Right lobe of liver (tissue), 6 donors: ENCODE measurements around the gene NOP16. TPM values are rescaled to one million over a fixed set of nuclear protein-coding genes. Genes with fewer than 3 reads are reported as not detected.

Source experiments
- ATAC-seq, 4 donors: fragments of 200-7000 bp; cut with Tn5 transposase; one replicate each; pipeline ENCODE4 v1.9.1; 2020; ENCODE audit warnings: mild to moderate bottlenecking in 4 of 4, moderate library complexity in 4 of 4
- DNase-seq, 3 donors: peaks; one replicate each; pipeline ENCODE4 v3.0.0-alpha.2; 2020
- H3K27ac ChIP-seq, 3 donors: fragments of 200-600 bp; one replicate each; pipeline ENCODE4 v1.8.0; 2022
- H3K27me3 ChIP-seq, 2 donors: fragments of 200-600 bp; one replicate each; pipeline ENCODE4 v1.8.0; 2022
- H3K36me3 ChIP-seq, 4 donors: fragments of 200-600 bp; sonication (generic) in 1 of 4; one replicate each; pipeline versions ENCODE4 v1.5.1 to v1.8.0; 2017 to 2022; ENCODE audit warnings: control low read depth in 1 of 4
- H3K4me1 ChIP-seq, 4 donors: fragments of 200-600 bp; sonication (generic) in 1 of 4; one replicate each; pipeline versions ENCODE4 v1.5.1 to v1.8.0; 2017 to 2022; ENCODE audit warnings: control low read depth in 1 of 4
- H3K4me3 ChIP-seq, 3 donors: fragments of 200-600 bp; one replicate each; pipeline ENCODE4 v1.8.0; 2022
- H3K9me3 ChIP-seq, 4 donors: fragments of 200-600 bp; sonication (generic) in 1 of 4; one replicate each; pipeline versions ENCODE4 v1.5.1 to v1.8.0; 2017 to 2022; ENCODE audit warnings: control low read depth in 1 of 4
- POLR2A ChIP-seq: fragments of 450-650 bp; IDR thresholded peaks from one replicate; pipeline ENCODE4 v1.6.1; 2017; ENCODE audit warnings: antibody characterized with exemption, mild to moderate bottlenecking
- WGBS: methylation state at CpG from one replicate; pipeline ENCODE4 v1.1.6; 2018; ENCODE audit warnings: low coverage, low lambda C conversion rate; ENCODE audit not compliant: insufficient coverage; ENCODE audit errors: missing lambda C conversion rate; 5-methylcytosine and 5-hydroxymethylcytosine counted together
- intact Hi-C, 2 donors: fragments of 100-400 bp; cut with DNase I; formaldehyde crosslinking; loops; one replicate each; pipeline versions ENCODE4 v1.11.2 to v1.14.1; 2022
- total RNA-seq, 6 experiments: library from RNA; depleted of rRNA in 2 of 6; stranded (reverse); fragments of >200 nt in 2 of 6; fragmentation: NEBNext Ultra II Directional in 3 of 6; extraction: Animal tissue kit (Norgen Biotek cat#: 25700) in 3 of 6; gene quantifications; one replicate each; pipeline versions ENCODE4 v1.1.0 to v1.2.4, GENCODE V29; 2016 to 2023
- TF ChIP-seq, protein P1 (sequence below), 4 donors: fragments of 200-600 bp in 3 of 4; fragments of 450-650 bp in 1 of 4; IDR thresholded peaks; one replicate each; pipeline versions ENCODE4 v1.5.1 to v1.8.0; 2016 to 2022; ENCODE audit warnings: antibody characterized with exemption in 4 of 4, mild to moderate bottlenecking in 2 of 4
- donor health status: DM: no; HTN: yes; CAD: no.
- donor health status: DM: no; HTN: no; CAD: no.
- donor health status: DM: no; HTN: no; CAD: no.
- donor health status: DM: no; HTN: yes; CAD: no.
- donor health status: DM: no; HTN: yes; CAD: no.

Gene NOP16
- total RNA-seq, 6 experiments from 2014 or later, result 12.8 to 19.6 (median 17.2) TPM

DNA sequence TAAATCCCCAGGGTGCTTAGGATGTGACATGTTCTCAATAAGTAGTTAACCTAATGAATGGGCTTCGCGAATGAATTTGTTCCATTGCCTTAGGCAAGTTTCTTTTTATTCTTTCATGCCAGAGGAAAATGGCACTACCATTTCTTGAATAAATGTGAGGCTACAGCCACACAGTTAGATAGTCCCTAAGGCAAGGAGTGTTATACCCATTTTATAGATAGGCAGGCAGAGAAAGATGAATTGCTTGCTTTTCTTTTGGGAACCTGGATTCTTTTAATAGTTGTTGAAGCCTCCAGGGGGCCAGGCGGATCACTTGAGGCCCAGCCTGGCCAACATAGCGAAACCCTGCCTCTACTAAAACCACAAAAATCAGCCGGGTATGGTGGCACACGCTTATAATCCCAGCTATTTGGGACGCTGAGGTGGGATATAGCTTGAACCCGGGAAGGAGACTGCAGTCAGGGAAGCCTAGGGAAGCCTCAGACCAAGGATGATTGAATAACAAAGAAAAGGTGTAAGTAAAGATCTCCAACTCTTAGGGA, 943 bp downstream of the NOP16 start:
- DNase-seq (no peak), ATAC-seq (no peak)
- peaks cover 0 to 35% (median 12%) of the 10 kb centered on the region in 4 donors for H3K36me3 ChIP-seq
- H3K27me3 ChIP-seq, result no peaks in the 10 kb centered on the region
- H3K27ac ChIP-seq, result no peak overlapping the region
- no peaks in the 10 kb centered on the region for H3K9me3 ChIP-seq
- intact Hi-C loops, result no loop called here
- H3K4me3 ChIP-seq, result peak overlapping the region; percentile 82 to 97 (median 93)
- no peak for TF ChIP-seq POLR2A
- TF ChIP-seq, protein P1, sequence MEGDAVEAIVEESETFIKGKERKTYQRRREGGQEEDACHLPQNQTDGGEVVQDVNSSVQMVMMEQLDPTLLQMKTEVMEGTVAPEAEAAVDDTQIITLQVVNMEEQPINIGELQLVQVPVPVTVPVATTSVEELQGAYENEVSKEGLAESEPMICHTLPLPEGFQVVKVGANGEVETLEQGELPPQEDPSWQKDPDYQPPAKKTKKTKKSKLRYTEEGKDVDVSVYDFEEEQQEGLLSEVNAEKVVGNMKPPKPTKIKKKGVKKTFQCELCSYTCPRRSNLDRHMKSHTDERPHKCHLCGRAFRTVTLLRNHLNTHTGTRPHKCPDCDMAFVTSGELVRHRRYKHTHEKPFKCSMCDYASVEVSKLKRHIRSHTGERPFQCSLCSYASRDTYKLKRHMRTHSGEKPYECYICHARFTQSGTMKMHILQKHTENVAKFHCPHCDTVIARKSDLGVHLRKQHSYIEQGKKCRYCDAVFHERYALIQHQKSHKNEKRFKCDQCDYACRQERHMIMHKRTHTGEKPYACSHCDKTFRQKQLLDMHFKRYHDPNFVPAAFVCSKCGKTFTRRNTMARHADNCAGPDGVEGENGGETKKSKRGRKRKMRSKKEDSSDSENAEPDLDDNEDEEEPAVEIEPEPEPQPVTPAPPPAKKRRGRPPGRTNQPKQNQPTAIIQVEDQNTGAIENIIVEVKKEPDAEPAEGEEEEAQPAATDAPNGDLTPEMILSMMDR (IDR thresholded peaks at IDR 0.05), result no peak
- peaks cover 0 to 27% (median 6%) of the 10 kb centered on the region in 4 donors for H3K4me1 ChIP-seq
- 33% methylated on average over 6 of the region's 8 CpGs for WGBS

DNA sequence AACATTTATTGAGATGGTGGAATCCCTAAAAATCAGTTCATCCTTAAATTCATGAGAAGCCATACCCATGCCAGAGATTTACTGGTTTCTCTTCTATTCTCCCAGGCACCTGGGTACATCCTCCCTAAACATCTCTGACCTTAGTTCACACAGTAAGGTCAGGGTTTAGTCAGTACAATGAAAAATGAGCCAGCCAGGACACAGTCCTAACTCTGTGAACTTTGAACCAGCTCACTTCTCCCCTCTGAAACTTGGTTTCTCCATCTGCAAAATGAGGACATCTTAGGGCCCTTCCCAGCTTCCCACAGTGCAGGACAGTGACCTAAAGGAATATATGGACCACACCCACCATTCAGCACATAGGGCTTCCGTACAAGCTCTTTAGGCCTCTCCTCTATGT, 1.9 kb downstream of the NOP16 start:
- 60% methylated on average over 1 of the region's 1 CpG for WGBS
- peaks cover 0 to 30% (median 14%) of the 10 kb centered on the region in 4 donors for H3K36me3 ChIP-seq
- no peak for DNase-seq
- peaks cover 0 to 27% (median 6%) of the 10 kb centered on the region in 4 donors for H3K4me1 ChIP-seq
- TF ChIP-seq, protein P1 (IDR thresholded peaks at IDR 0.05), result no peak
- no peak for TF ChIP-seq POLR2A
- intact Hi-C loops, result no loop called here
- H3K27ac ChIP-seq, result no peak overlapping the region
- H3K4me3 ChIP-seq, result no peak overlapping the region
- no peaks in the 10 kb centered on the region for H3K9me3 ChIP-seq
- no peaks in the 10 kb centered on the region for H3K27me3 ChIP-seq
- no peak for ATAC-seq

DNA sequence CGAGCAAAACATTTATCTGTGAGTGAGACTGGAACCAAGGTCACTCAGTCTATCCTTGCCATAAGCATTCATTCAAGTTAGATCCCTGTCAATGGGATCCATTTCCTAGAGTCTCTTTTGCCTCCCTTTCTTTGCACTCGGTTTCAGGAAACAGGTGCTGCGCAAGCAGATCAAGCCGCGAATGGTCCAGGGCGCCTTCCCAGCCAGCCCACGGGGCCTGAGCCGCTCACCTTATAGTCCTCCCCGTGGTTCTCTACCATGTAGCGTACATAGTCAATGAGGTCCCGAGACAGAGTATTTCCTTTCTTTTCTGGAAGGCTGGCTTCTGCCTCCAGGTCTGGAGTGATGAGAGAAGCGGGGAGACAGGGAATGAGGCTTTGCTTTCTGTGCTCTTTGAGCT, 3.4 kb downstream of the NOP16 start:
- TF ChIP-seq, protein P1 (IDR thresholded peaks at IDR 0.05), result no peak
- no peak for TF ChIP-seq POLR2A
- no peak for DNase-seq
- ATAC-seq, result no peak
- intact Hi-C loops, result no loop called here
- peaks cover 0 to 30% (median 14%) of the 10 kb centered on the region in 4 donors for H3K36me3 ChIP-seq
- peaks cover 0 to 26% (median 6%) of the 10 kb centered on the region in 4 donors for H3K4me1 ChIP-seq
- no peaks in the 10 kb centered on the region for H3K9me3 ChIP-seq
- H3K27ac ChIP-seq, result no peak overlapping the region
- H3K4me3 ChIP-seq, result no peak overlapping the region
- WGBS, result 88% methylated on average over 12 of the region's 12 CpGs
- H3K27me3 ChIP-seq, result no peaks in the 10 kb centered on the region

DNA sequence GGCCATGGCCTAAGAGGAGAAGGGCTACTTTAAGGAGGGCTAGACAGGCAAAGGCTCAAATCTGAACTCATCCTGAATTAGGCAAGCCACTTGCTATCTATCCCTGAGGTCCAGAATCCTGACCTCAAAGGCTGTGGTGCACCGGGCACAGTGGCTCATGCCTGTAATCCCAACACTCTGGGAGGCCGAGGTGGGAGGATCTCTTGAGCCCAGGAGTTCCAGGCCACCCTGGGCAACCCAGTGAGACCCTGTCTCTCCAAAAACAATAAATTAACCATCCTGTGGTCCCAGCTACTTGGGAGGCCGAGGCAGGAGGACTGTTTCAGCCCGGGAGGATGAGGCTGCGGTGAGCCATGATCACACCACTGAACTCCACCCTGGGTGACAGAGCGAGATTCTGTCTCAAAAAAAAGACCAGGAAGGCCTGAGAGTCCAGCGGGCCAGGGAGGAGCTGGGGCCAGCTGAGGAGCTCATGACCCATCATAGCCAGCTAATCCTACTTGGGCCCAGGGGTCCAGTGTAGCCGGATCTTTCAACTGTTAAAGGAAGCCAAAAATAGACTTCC, 4.0 kb downstream of the NOP16 start:
- 86% methylated on average over 2 of the region's 8 CpGs for WGBS
- no peak overlapping the region for H3K4me3 ChIP-seq
- DNase-seq (no peak), ATAC-seq (no peak)
- H3K9me3 ChIP-seq, result no peaks in the 10 kb centered on the region
- intact Hi-C loops, result no loop called here
- H3K36me3 ChIP-seq, result peaks cover 0 to 30% (median 14%) of the 10 kb centered on the region in 4 donors
- H3K27ac ChIP-seq, result no peak overlapping the region
- no peaks in the 10 kb centered on the region for H3K27me3 ChIP-seq
- TF ChIP-seq POLR2A, result no peak
- TF ChIP-seq, protein P1 (IDR thresholded peaks at IDR 0.05), result no peak
- peaks cover 0 to 21% (median 6%) of the 10 kb centered on the region in 4 donors for H3K4me1 ChIP-seq
